Gastrocnemius medialis (tissue), 4 donors: ENCODE data around the gene FAM83D. TPM values are rescaled to one million over a fixed set of nuclear protein-coding genes. Genes with fewer than 3 reads are reported as not detected.

ENCODE experiments used
- ATAC-seq, 2 donors: fragments of 150-250 bp; one replicate each; pipeline ENCODE4 v1.9.1; 2016
- DNase-seq, 2 donors: peaks; one replicate each; pipeline ENCODE4 v3.0.0-alpha.2; 2019
- H3K27ac ChIP-seq, 4 donors: fragments of 200-600 bp; sonication (generic); 1 replicate in 1 of 4; 2 replicates in 3 of 4; pipeline ENCODE4 v1.5.1; 2016 to 2018; ENCODE audit warnings: mild to moderate bottlenecking in 2 of 4, moderate library complexity in 1 of 4
- H3K27me3 ChIP-seq, 3 donors: fragments of 200-600 bp; sonication (generic) in 2 of 3; 1 replicate in 1 of 3; 2 replicates in 2 of 3; pipeline versions ENCODE4 v1.5.1 to v1.6.0; 2016 to 2019; ENCODE audit warnings: mild to moderate bottlenecking in 1 of 3, moderate library complexity in 1 of 3
- H3K36me3 ChIP-seq, 2 donors: fragments of 200-600 bp; sonication (generic) in 1 of 2; one replicate each; pipeline ENCODE4 v1.5.1; 2017 to 2018
- H3K4me1 ChIP-seq, 2 donors: fragments of 200-600 bp; sonication (generic) in 1 of 2; one replicate each; pipeline ENCODE4 v1.5.1; 2016 to 2017; ENCODE audit warnings: mild to moderate bottlenecking in 2 of 2
- H3K4me3 ChIP-seq, 4 donors: fragments of 200-600 bp; sonication (generic) in 3 of 4; 1 replicate in 1 of 4; 2 replicates in 3 of 4; pipeline ENCODE4 v1.5.1; 2016 to 2019; ENCODE audit warnings: mild to moderate bottlenecking in 2 of 4
- H3K9me3 ChIP-seq, 3 donors: fragments of 200-600 bp; sonication (generic) in 2 of 3; 1 replicate in 1 of 3; 2 replicates in 2 of 3; pipeline ENCODE4 v1.5.1; 2016 to 2019
- CTCF ChIP-seq, 5 experiments: fragments of 450-650 bp in 3 of 5; fragments of 200-600 bp in 2 of 5; sonication (generic) in 2 of 5; IDR thresholded peaks in 4 of 5; conservative IDR thresholded peaks in 1 of 5; 1 replicate in 4 of 5; 2 replicates in 1 of 5; pipeline ENCODE4 v1.5.1; 2016 to 2019; ENCODE audit warnings: antibody characterized with exemption in 5 of 5, mild to moderate bottlenecking in 3 of 5, moderate library complexity in 3 of 5
- POLR2A ChIP-seq, 2 donors: fragments of 450-650 bp; IDR thresholded peaks; one replicate each; pipeline ENCODE4 v1.6.1; 2017; ENCODE audit warnings: antibody characterized with exemption in 2 of 2, mild to moderate bottlenecking in 2 of 2, moderate library complexity in 2 of 2
- in situ Hi-C, 4 donors: fragments of 200-750 bp; cut with MboI; loops; one replicate each; pipeline versions ENCODE4 v1.15.0 to v1.8.0; 2017; ENCODE audit warnings: low sequenced_read_pairs in 4 of 4
- intact Hi-C: fragments of 100-400 bp; cut with DNase I; formaldehyde crosslinking; loops from one replicate; pipeline ENCODE4 v1.15.1; 2023; ENCODE audit warnings: low total_unique reads
- total RNA-seq, 4 donors: library from RNA; depleted of rRNA; stranded (reverse); fragments of >200 nt; gene quantifications; one replicate each; pipeline versions ENCODE4 v1.1.0 to v1.2.3, GENCODE V29; 2016

The FAM83D gene
- total RNA-seq, 4 donors from 2014 or later = 0.40 TPM; not detected in 3

GRCh38 chr20:38968090-38968489 is 41.9 kb downstream of the FAM83D start:
- Histone ChIP-seq H3K36me3 (peaks cover 0 to 28% of the 10 kb centered on the region in 2 donors), H3K4me1 (peaks cover 5 to 7% of the 10 kb centered on the region in 2 donors), H3K27ac (no peak overlapping the region), H3K4me3 (no peak overlapping the region), H3K27me3 (no peaks in the 10 kb centered on the region), H3K9me3 (no peaks in the 10 kb centered on the region)
- intact Hi-C loops = no loop called here
- TF ChIP-seq CTCF (IDR thresholded peaks at IDR 0.05 in 4 of 5, conservative IDR thresholded peaks at IDR 0.05 in 1 of 5) (no peak), POLR2A (IDR thresholded peaks at IDR 0.05) (no peak)
- ATAC-seq (no peak), DNase-seq (no peak)
- in situ Hi-C loops = no loop called here

GRCh38 chr20:38969708-38970107 is 43.5 kb downstream of the FAM83D start:
- no peak overlapping the region for H3K27ac ChIP-seq
- ATAC-seq = no peak
- H3K4me1 ChIP-seq = no peaks in the 10 kb centered on the region
- peaks cover 0 to 30% of the 10 kb centered on the region in 2 donors for H3K36me3 ChIP-seq
- no peak for TF ChIP-seq POLR2A (IDR thresholded peaks at IDR 0.05)
- TF ChIP-seq CTCF (IDR thresholded peaks at IDR 0.05 in 4 of 5, conservative IDR thresholded peaks at IDR 0.05 in 1 of 5) = no peak
- H3K4me3 ChIP-seq = no peak overlapping the region
- DNase-seq = no peak
- intact Hi-C loops (no loop called here), in situ Hi-C loops (no loop called here)
- no peaks in the 10 kb centered on the region for H3K9me3 ChIP-seq
- no peaks in the 10 kb centered on the region for H3K27me3 ChIP-seq

GRCh38 chr20:38970302-38970701 is 44.1 kb downstream of the FAM83D start:
- DNase-seq = no peak
- no peaks in the 10 kb centered on the region for H3K27me3 ChIP-seq
- H3K36me3 ChIP-seq = peaks cover 0 to 34% of the 10 kb centered on the region in 2 donors
- H3K27ac ChIP-seq = no peak overlapping the region
- no peak for TF ChIP-seq POLR2A (IDR thresholded peaks at IDR 0.05)
- TF ChIP-seq CTCF (IDR thresholded peaks at IDR 0.05 in 4 of 5, conservative IDR thresholded peaks at IDR 0.05 in 1 of 5) = no peak
- H3K9me3 ChIP-seq = no peaks in the 10 kb centered on the region
- H3K4me1 ChIP-seq = no peaks in the 10 kb centered on the region
- in situ Hi-C loops = no loop called here
- no peak for ATAC-seq
- intact Hi-C loops = no loop called here
- no peak overlapping the region for H3K4me3 ChIP-seq

GRCh38 chr20:38973107-38973506 is 46.9 kb downstream of the FAM83D start:
- H3K9me3 ChIP-seq = no peaks in the 10 kb centered on the region
- in situ Hi-C loops (no loop called here), intact Hi-C loops (no loop called here)
- ATAC-seq (no peak), DNase-seq (no peak)
- H3K27me3 ChIP-seq = no peaks in the 10 kb centered on the region
- peaks cover 0 to 34% of the 10 kb centered on the region in 2 donors for H3K36me3 ChIP-seq
- TF ChIP-seq CTCF (IDR thresholded peaks at IDR 0.05 in 4 of 5, conservative IDR thresholded peaks at IDR 0.05 in 1 of 5) (no peak), POLR2A (IDR thresholded peaks at IDR 0.05) (no peak)
- no peak overlapping the region for H3K4me3 ChIP-seq
- no peaks in the 10 kb centered on the region for H3K4me1 ChIP-seq
- no peak overlapping the region for H3K27ac ChIP-seq

- no peaks in the 10 kb centered on the region for H3K27me3 ChIP-seq
- in situ Hi-C loops = no loop called here
- DNase-seq (no peak), ATAC-seq (no peak)
- H3K36me3 ChIP-seq = peaks cover 0 to 34% of the 10 kb centered on the region in 2 donors
- H3K4me1 ChIP-seq = no peaks in the 10 kb centered on the region
- H3K9me3 ChIP-seq = no peaks in the 10 kb centered on the region
- TF ChIP-seq POLR2A (IDR thresholded peaks at IDR 0.05) (no peak), CTCF (IDR thresholded peaks at IDR 0.05 in 4 of 5, conservative IDR thresholded peaks at IDR 0.05 in 1 of 5) (no peak)
- H3K4me3 ChIP-seq = no peak overlapping the region
- intact Hi-C loops = no loop called here
- no peak overlapping the region for H3K27ac ChIP-seq
These were observed 47.4 kb downstream of the FAM83D start for GRCh38 chr20:38973645-38974044.
